Neuronal stem cell (in vitro differentiated cells): ENCODE results near the gene OLFM1.

ENCODE experiments used
- DNase-seq: peaks from one replicate; pipeline ENCODE4 v3.0.0-alpha.2; 2013; ENCODE audit warnings: low spot score
- H2AFZ ChIP-seq: one replicate; pipeline ENCODE4 v1.6.1; 2013; ENCODE audit warnings: mild to moderate bottlenecking, low read length, inconsistent platforms
- H2AK5ac ChIP-seq: 2 replicates; pipeline ENCODE4 v1.6.1; 2013; ENCODE audit warnings: low read depth, mild to moderate bottlenecking, inconsistent platforms, low read length, moderate library complexity, mixed read lengths
- H2BK120ac ChIP-seq: 2 replicates; pipeline ENCODE4 v1.6.1; 2013; ENCODE audit warnings: low read depth, mild to moderate bottlenecking, inconsistent platforms, low read length, moderate library complexity, mixed read lengths
- H2BK12ac ChIP-seq: one replicate; pipeline ENCODE4 v1.6.1; 2013; ENCODE audit warnings: low read length, inconsistent platforms
- H2BK15ac ChIP-seq: 2 replicates; pipeline ENCODE4 v1.6.1; 2013; ENCODE audit warnings: mild to moderate bottlenecking, low read length, inconsistent platforms, mixed read lengths
- H2BK5ac ChIP-seq: one replicate; pipeline ENCODE4 v1.6.1; 2013; ENCODE audit warnings: inconsistent platforms, mild to moderate bottlenecking, low read length, moderate library complexity
- H3K14ac ChIP-seq: one replicate; pipeline ENCODE4 v1.6.1; 2013; ENCODE audit warnings: low read length, inconsistent platforms
- H3K18ac ChIP-seq: 2 replicates; pipeline ENCODE4 v1.6.1; 2013; ENCODE audit warnings: low read length, inconsistent platforms
- H3K23ac ChIP-seq: 2 replicates; pipeline ENCODE4 v1.6.1; 2013; ENCODE audit warnings: low read depth, mild to moderate bottlenecking, mixed read lengths, low read length, inconsistent platforms; ENCODE audit not compliant: poor library complexity
- H3K27ac ChIP-seq: replicated peaks from 3 replicates; pipeline ENCODE4 v1.5.1; 2013; ENCODE audit warnings: low read length, inconsistent platforms
- H3K27me3 ChIP-seq, 3 experiments: 2 replicates each; pipeline ENCODE4 v1.6.1; 2013; ENCODE audit warnings: low read length in 3 of 3, mild to moderate bottlenecking in 2 of 3, inconsistent platforms in 1 of 3, low read depth in 1 of 3, mixed read lengths in 1 of 3, moderate library complexity in 1 of 3; ENCODE audit not compliant: control insufficient read depth in 3 of 3, insufficient read depth in 3 of 3
- H3K36me3 ChIP-seq, 2 donors: replicated peaks in 1 of 2; 2 replicates each; pipeline ENCODE4 v1.6.1; 2013; ENCODE audit warnings: low read length in 2 of 2; ENCODE audit not compliant: control insufficient read depth in 2 of 2, insufficient read depth in 2 of 2
- H3K4ac ChIP-seq: 2 replicates; pipeline ENCODE4 v1.6.1; 2013; ENCODE audit warnings: inconsistent platforms, mild to moderate bottlenecking, low read length, moderate library complexity
- H3K4me1 ChIP-seq, 2 donors: 1 replicate in 1 of 2; 2 replicates in 1 of 2; pipeline ENCODE4 v1.6.1; 2013; ENCODE audit warnings: low read length in 2 of 2, low read depth in 1 of 2; ENCODE audit not compliant: control insufficient read depth in 2 of 2, insufficient read depth in 1 of 2
- H3K4me2 ChIP-seq: one replicate; pipeline ENCODE4 v1.6.1; 2013; ENCODE audit warnings: mild to moderate bottlenecking, low read length, inconsistent platforms; ENCODE audit not compliant: insufficient read depth, poor library complexity, severe bottlenecking
- H3K4me3 ChIP-seq, 2 donors: 2 replicates each; pipeline ENCODE4 v1.5.1; 2013; ENCODE audit warnings: low read length in 2 of 2, mild to moderate bottlenecking in 2 of 2, inconsistent platforms in 1 of 2, moderate library complexity in 1 of 2
- H3K79me1 ChIP-seq: one replicate; pipeline ENCODE4 v1.6.1; 2013; ENCODE audit warnings: low read depth, mild to moderate bottlenecking, inconsistent platforms, low read length, moderate library complexity
- H3K9ac ChIP-seq: one replicate; pipeline ENCODE4 v1.6.1; 2013; ENCODE audit warnings: mild to moderate bottlenecking, low read depth, low read length, inconsistent platforms; ENCODE audit not compliant: poor library complexity
- H3K9me3 ChIP-seq, 2 donors: replicated peaks in 1 of 2; 2 replicates each; pipeline versions ENCODE3 to v1.6.1; 2013; ENCODE audit warnings: low read length in 2 of 2, mild to moderate bottlenecking in 2 of 2, inconsistent platforms in 1 of 2, low read depth in 1 of 2, mixed read lengths in 1 of 2, moderate library complexity in 1 of 2; ENCODE audit not compliant: control insufficient read depth in 2 of 2, insufficient read depth in 1 of 2
- H4K8ac ChIP-seq: one replicate; pipeline ENCODE4 v1.6.1; 2013; ENCODE audit warnings: low read depth, mild to moderate bottlenecking, inconsistent platforms, low read length, moderate library complexity
- H4K91ac ChIP-seq: one replicate; pipeline ENCODE4 v1.6.1; 2013; ENCODE audit warnings: low read length, low read depth, mild to moderate bottlenecking, inconsistent platforms; ENCODE audit not compliant: poor library complexity
- WGBS, 2 donors: extraction: QIAGEN DNeasy Blood & Tissue Kit; methylation state at CpG; one replicate each; pipeline ENCODE4 v1.1.7; 2013; ENCODE audit warnings: missing lambda C conversion rate in 2 of 2, mixed read lengths in 1 of 2; ENCODE audit not compliant: insufficient read length in 2 of 2, insufficient replicate concordance in 1 of 2; ENCODE audit errors: extremely low coverage in 2 of 2; 5-methylcytosine and 5-hydroxymethylcytosine counted together

Gene OLFM1

DNA sequence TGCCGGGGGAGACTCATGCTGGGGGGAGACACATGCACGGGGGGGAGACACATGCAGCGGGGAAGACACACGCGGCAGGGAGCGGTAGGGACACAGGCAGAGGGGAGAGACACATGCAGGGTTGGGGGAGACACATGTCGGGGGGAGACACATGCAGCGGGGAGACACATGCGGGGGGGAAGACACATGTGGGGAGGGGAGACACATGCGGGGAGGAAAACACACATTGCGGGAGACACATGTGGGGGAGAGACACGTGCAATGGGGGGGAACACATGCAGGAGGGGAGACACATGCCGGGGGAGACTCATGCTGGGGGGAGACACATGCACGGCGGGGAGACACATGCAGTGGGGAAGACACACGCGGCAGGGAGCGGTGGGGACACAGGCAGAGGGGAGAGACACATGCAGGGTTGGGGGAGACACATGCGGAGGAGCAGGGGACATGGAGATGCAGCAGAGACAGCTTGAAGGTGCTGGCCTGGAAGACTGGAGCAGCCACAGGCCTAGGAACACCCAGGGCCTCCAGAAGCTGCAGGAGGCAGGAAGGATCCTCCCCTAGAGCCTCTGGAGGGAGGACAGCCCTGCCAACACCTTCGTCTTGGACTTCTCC, 20.3 kb upstream of the OLFM1 start:
- Histone ChIP-seq H2BK15ac (no peak overlapping the region), H3K4me1 (peaks cover 0 to 13% of the 10 kb centered on the region in 2 donors), H3K4me2 (no peak overlapping the region), H4K91ac (no peak overlapping the region), H3K27me3 (peaks cover 0 to 24% (median 0%) of the 10 kb centered on the region in 3 experiments), H2AFZ (no peak overlapping the region), H2BK12ac (peak overlapping the region; percentile 84), H2BK5ac (no peak overlapping the region), H3K79me1 (peaks cover 3% of the 10 kb centered on the region), H3K23ac (no peak overlapping the region), H3K9ac (no peak overlapping the region), H3K36me3 (no peaks in the 10 kb centered on the region), H2AK5ac (peak overlapping the region; percentile 54), H3K14ac (no peak overlapping the region), H4K8ac (peak overlapping the region; percentile 10), H2BK120ac (no peak overlapping the region), H3K4me3 (no peak overlapping the region), H3K27ac (no peak overlapping the region), H3K18ac (peak overlapping the region; percentile 25), H3K9me3 (peaks cover 0 to 10% of the 10 kb centered on the region in 2 donors), H3K4ac (no peak overlapping the region)
- WGBS, 2 donors = no CpG with 5 or more reads among the region's 20 CpGs
- no peak for DNase-seq

DNA sequence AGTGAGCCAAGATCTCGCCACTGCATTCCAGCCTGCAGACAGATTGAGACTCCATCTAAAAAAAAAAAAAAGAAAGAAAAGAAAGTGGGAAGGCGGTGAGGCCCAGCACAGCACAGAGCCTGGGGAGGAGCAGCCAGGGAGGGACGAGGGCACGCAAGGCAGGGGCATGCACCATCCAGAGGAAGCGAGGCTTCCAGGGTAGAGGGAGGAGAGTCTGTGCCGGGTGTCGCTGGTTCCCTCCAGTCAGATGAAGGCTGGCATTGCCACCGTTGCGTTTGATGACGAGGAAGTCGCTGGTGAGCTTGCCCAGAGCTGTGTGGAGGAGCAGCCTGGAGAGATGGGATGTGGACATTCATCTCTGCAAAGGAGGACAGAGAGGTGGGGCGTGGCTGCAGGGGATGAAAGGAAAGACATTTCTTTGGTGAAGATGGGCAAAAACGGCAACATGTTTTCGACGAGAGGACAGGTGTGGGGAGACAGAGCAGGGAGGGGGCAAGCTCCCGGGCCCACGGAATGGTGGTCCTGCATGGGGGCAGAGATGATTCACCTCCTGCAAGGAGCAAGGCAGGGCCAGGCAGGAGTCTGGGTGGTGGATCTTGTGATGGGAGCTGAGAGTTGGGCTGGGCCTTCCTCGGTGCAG, 18.6 kb upstream of the OLFM1 start:
- Histone ChIP-seq H3K27me3 (peaks cover 0 to 24% (median 0%) of the 10 kb centered on the region in 3 experiments), H3K79me1 (peaks cover 3% of the 10 kb centered on the region), H2AK5ac (no peak overlapping the region), H2BK120ac (no peak overlapping the region), H3K14ac (no peak overlapping the region), H3K18ac (peak overlapping the region; percentile 81), H3K4me1 (peaks cover 0 to 13% of the 10 kb centered on the region in 2 donors), H3K27ac (no peak overlapping the region), H4K91ac (no peak overlapping the region), H3K9me3 (peaks cover 0 to 7% of the 10 kb centered on the region in 2 donors), H2BK5ac (no peak overlapping the region), H3K4me3 (no peak overlapping the region), H4K8ac (no peak overlapping the region), H3K4ac (no peak overlapping the region), H2BK15ac (peak overlapping the region; percentile 93), H2BK12ac (no peak overlapping the region), H2AFZ (no peak overlapping the region), H3K36me3 (no peaks in the 10 kb centered on the region), H3K23ac (peak overlapping the region; percentile 25), H3K9ac (no peak overlapping the region), H3K4me2 (no peak overlapping the region)
- no peak for DNase-seq
- WGBS, 2 donors = no CpG with 5 or more reads among the region's 18 CpGs

DNA sequence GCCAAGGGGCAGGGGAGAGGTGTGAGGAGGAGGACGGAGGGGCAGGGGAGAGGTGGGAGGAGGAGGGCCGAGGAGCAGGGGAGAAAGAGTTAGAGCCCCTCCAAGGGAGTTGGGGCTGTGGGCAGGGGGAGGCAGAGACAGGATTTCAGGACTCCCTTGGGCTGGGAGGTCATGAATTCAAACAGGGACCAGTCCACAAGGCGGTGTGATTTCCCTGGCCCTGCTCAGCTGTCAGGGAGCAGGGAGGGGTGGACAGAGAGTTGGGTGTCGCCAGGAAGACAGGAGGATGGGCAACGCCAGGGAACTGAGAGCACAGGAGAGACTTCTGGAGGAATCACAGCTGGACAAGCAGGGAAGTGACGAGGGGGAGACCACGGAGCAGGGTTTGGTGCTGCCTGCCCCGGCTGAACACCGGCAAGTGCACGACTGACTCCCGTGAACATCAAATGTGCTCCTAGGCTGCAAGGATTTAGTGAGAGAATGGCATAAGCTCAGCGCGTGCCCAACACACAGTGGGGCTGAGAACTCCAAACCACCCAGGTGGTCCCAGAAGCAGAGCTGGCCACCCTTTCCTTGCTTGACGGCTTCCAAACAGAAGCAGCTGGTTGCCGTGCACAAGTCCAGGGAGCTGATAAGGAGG, 17.8 kb upstream of the OLFM1 start:
- H3K14ac ChIP-seq = peak overlapping the region; percentile 47
- H3K18ac ChIP-seq = peak overlapping the region; percentile 70
- H3K4me1 ChIP-seq = peaks cover 0 to 13% of the 10 kb centered on the region in 2 donors
- H3K23ac ChIP-seq = no peak overlapping the region
- H3K27me3 ChIP-seq = peaks cover 0 to 25% (median 0%) of the 10 kb centered on the region in 3 experiments
- peak overlapping the region; percentile 46 for H2BK12ac ChIP-seq
- no peak overlapping the region for H2AFZ ChIP-seq
- H4K91ac ChIP-seq = no peak overlapping the region
- H3K36me3 ChIP-seq = no peaks in the 10 kb centered on the region
- H3K4ac ChIP-seq = no peak overlapping the region
- no peak overlapping the region for H3K4me2 ChIP-seq
- no CpG with 5 or more reads among the region's 15 CpGs for WGBS, 2 donors
- peak overlapping the region; percentile 12 for H3K9ac ChIP-seq
- peaks cover 3% of the 10 kb centered on the region for H3K79me1 ChIP-seq
- H2BK120ac ChIP-seq = peak overlapping the region; percentile 95
- peak overlapping the region; percentile 74 for H2AK5ac ChIP-seq
- H3K4me3 ChIP-seq = no peak overlapping the region
- no peak overlapping the region for H2BK5ac ChIP-seq
- H4K8ac ChIP-seq = no peak overlapping the region
- DNase-seq = no peak
- peaks cover 0 to 7% of the 10 kb centered on the region in 2 donors for H3K9me3 ChIP-seq
- H3K27ac ChIP-seq = no peak overlapping the region
- H2BK15ac ChIP-seq = no peak overlapping the region
